T-cell (primary cell): ENCODE data around the gene IZUMO4. TPM values are rescaled to one million over a fixed set of nuclear protein-coding genes. Genes with fewer than 3 reads are reported as not detected.

Source experiments
- ATAC-seq, 4 experiments: fragments of 200-7000 bp in 3 of 4; fragments of 150-1000 bp in 1 of 4; cut with Tn5 transposase; replicated peaks in 1 of 4; 1 replicate in 3 of 4; 2 replicates in 1 of 4; pipeline ENCODE4 v1.10.0; 2021; ENCODE audit warnings: moderate library complexity in 3 of 4, mild to moderate bottlenecking in 2 of 4, moderate number of reproducible peaks in 1 of 4
- CTCF ChIA-PET, 2 donors: fragments of 300-600 bp; sonication (Branson Sonifier 250); formaldehyde crosslinking; loops; one replicate each; lab custom pipeline; 2022; ENCODE audit warnings: antibody characterized with exemption in 2 of 2; lab: Charles Lee
- POLR2A ChIA-PET, 2 donors: fragments of 300-600 bp; sonication (Branson Sonifier 250); formaldehyde crosslinking; loops; one replicate each; lab custom pipeline; 2022; ENCODE audit warnings: antibody characterized with exemption in 2 of 2; lab: Charles Lee
- DNase-seq, 35 experiments: peaks; one replicate each; pipeline versions ENCODE4 v3.0.0 to v3.0.0-alpha.2; 2013 to 2023
- H3K27ac ChIP-seq: one replicate; pipeline ENCODE4 v1.5.1; 2013; ENCODE audit warnings: low read length
- H3K27me3 ChIP-seq, 2 experiments: replicated peaks in 1 of 2; 1 replicate in 1 of 2; 2 replicates in 1 of 2; pipeline versions ENCODE4 v1.6.1 to v1.7.0; 2013; ENCODE audit warnings: low read length in 1 of 2, mixed read lengths in 1 of 2; ENCODE audit not compliant: control insufficient read depth in 2 of 2, insufficient read depth in 2 of 2; ENCODE audit errors: extremely low read depth in 1 of 2
- H3K36me3 ChIP-seq, 2 donors: 1 replicate in 1 of 2; 2 replicates in 1 of 2; pipeline versions ENCODE4 v1.6.1 to v1.7.0; 2013; ENCODE audit warnings: low read length in 1 of 2; ENCODE audit not compliant: control insufficient read depth in 2 of 2, insufficient read depth in 1 of 2; ENCODE audit errors: extremely low read depth in 1 of 2
- H3K4me1 ChIP-seq, 2 experiments: 1 replicate in 1 of 2; 2 replicates in 1 of 2; pipeline versions ENCODE4 v1.6.1 to v1.7.0; 2013; ENCODE audit warnings: low read length in 2 of 2, mixed read lengths in 1 of 2; ENCODE audit not compliant: insufficient read depth in 2 of 2, control insufficient read depth in 1 of 2; ENCODE audit errors: extremely low read depth in 1 of 2
- H3K4me3 ChIP-seq, 2 donors: 1 replicate in 1 of 2; 2 replicates in 1 of 2; pipeline versions ENCODE4 v1.5.1 to v1.7.0; 2013; ENCODE audit warnings: mild to moderate bottlenecking in 2 of 2, low read length in 1 of 2, moderate library complexity in 1 of 2; ENCODE audit not compliant: control insufficient read depth in 1 of 2; ENCODE audit errors: extremely low read depth in 1 of 2
- H3K9me3 ChIP-seq: 2 replicates; pipeline ENCODE4 v1.7.0; 2013
- H3K27ac Mint-ChIP-seq, 2 donors: one replicate each; pipeline ENCODE4 v1.8.0; 2020 to 2021; ENCODE audit warnings: mild to moderate bottlenecking in 2 of 2, mixed read lengths in 2 of 2
- H3K27me3 Mint-ChIP-seq, 2 donors: one replicate each; pipeline ENCODE4 v1.8.0; 2021 to 2022; ENCODE audit warnings: mixed read lengths in 2 of 2
- H3K36me3 Mint-ChIP-seq: one replicate; pipeline ENCODE4 v1.8.0; 2021; ENCODE audit warnings: mixed read lengths
- H3K4me1 Mint-ChIP-seq, 3 donors: one replicate each; pipeline ENCODE4 v1.8.0; 2020 to 2022; ENCODE audit warnings: mixed read lengths in 3 of 3, mild to moderate bottlenecking in 1 of 3
- H3K4me3 Mint-ChIP-seq, 3 donors: one replicate each; pipeline ENCODE4 v1.8.0; 2020 to 2022; ENCODE audit warnings: mild to moderate bottlenecking in 3 of 3, mixed read lengths in 3 of 3, moderate library complexity in 3 of 3
- H3K9me3 Mint-ChIP-seq, 3 donors: one replicate each; pipeline ENCODE4 v1.8.0; 2020 to 2022; ENCODE audit warnings: mixed read lengths in 3 of 3
- WGBS: methylation state at CpG from one replicate; pipeline ENCODE4 v1.1.5; 2013; ENCODE audit warnings: missing lambda C conversion rate; ENCODE audit not compliant: insufficient coverage; 5-methylcytosine and 5-hydroxymethylcytosine counted together
- total RNA-seq, 35 experiments: library from RNA in 6 of 35; stranded (reverse) in 6 of 35; fragments of 120-200 nt in 1 of 35; gene quantifications; one replicate each; pipeline versions ENCODE4 v1.2.1 to v1.2.4 and lab custom pipeline; 2013 to 2026

The IZUMO4 gene
- total RNA-seq, 5 donors from 2014 or later (not counting 1 experiment from before 2014, with no cell fraction given) = 14.0 to 23.5 (median 19.7) TPM

DNA sequence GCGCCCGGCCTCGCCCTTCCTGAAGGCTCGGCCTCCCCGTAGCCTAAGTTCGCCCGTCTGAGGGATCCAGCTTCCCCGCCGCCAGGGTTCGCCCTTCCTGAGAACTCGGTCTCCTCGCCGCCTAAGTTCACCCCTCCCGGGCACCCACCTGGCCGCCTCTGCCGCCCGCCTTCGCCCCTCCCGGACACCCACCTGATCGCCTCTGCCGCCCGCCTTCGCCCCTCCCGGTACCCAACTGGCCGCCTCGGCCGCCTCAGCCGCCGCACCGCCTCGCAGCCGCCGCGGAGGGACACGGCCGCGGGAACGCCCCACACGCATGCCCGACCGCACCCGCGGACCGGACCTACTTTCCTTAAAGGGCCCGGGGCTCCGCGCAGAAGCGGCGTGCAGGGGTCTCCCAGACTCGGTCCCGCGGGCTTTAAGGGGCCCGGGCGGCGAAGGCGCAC, 658 bp upstream of the IZUMO4 start, which contains the start of gene MOB3A:
Gene MOB3A, minus strand, starts transcription at position 293 of the 446 bp plus-strand sequence. CDS start 17,766 bp downstream, outside the sequence.
- peak; percentile 57 to 62 (median 60) for ATAC-seq
- Histone ChIP-seq H3K4me1 (peaks cover 10 to 65% of the 10 kb centered on the region in 2 experiments), H3K36me3 (peaks cover 15 to 20% of the 10 kb centered on the region in 2 donors), H3K9me3 (no peaks in the 10 kb centered on the region), H3K4me3 (peak within 1 kb of the TSS; percentile 73), H3K27ac (peak within 1 kb of the TSS; percentile 67), H3K27me3 (no peaks in the 10 kb centered on the region)
- H3K27me3 Mint-ChIP-seq = no peaks in the 10 kb centered on the region
- peaks cover 25 to 36% (median 34%) of the 10 kb centered on the region in 3 donors for H3K4me1 Mint-ChIP-seq
- H3K9me3 Mint-ChIP-seq = no peaks in the 10 kb centered on the region
- ChIA-PET CTCF (interaction anchor here in 1 of 2 donors (0.7 kb wide), 1 partner anchor 8 kb away, joined by 3 read pairs; no protein-coding TSS in a partner anchor), POLR2A (no interaction called here)
- peak in 26 of 35 experiments; percentile 74 to 92 (median 84) for DNase-seq
- 0% methylated on average over 56 of the region's 56 CpGs for WGBS
- peak within 1 kb of the TSS; percentile 93 to 95 for H3K27ac Mint-ChIP-seq
- H3K36me3 Mint-ChIP-seq = peaks cover 4% of the 10 kb centered on the region
- H3K4me3 Mint-ChIP-seq = peak within 1 kb of the TSS; percentile 94 to 99 (median 96)

DNA sequence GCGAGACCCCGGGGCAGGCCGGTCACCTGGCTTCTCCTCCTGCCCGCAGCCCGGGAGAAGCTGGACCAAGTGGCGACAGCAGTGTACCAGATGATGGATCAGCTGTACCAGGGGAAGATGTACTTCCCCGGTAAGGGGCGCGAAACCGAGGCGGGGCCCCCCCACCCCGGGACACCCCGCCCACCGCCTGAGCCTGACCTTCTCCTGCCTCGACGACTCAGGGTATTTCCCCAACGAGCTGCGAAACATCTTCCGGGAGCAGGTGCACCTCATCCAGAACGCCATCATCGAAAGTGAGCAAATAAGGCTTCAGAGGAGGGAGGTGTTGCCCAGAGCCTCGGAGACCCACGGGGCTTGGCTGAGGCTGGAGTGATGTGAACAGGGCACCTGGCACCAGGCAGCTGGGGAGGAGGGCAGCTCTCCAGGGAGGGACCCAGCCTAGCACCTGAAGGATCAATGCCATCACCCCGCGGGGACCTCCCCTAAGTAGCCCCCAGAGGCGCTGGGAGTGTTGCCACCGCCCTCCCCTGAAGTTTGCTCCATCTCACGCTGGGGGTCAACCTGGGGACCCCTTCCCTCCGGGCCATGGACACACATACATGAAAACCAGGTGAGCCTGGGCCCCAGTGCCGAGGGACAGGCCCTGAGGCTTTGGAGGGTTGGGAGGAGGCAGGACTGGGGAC, 629 bp downstream of the IZUMO4 start:
- H3K4me1 Mint-ChIP-seq = peaks cover 23 to 28% (median 26%) of the 10 kb centered on the region in 3 donors
- DNase-seq (peak in 30 of 35 experiments; percentile 33 to 80 (median 48)), ATAC-seq (peak in 1 of 4 experiments; percentile 8)
- ChIA-PET POLR2A (interaction anchor here in 1 of 2 donors (0.6 kb wide), 1 partner anchor 27 kb away, joined by 3 read pairs; no protein-coding TSS in a partner anchor), CTCF (interaction anchor here in 1 of 2 donors (0.6 to 0.7 kb wide), 2 partner anchors 12 to 45 kb away, joined by 4 to 6 read pairs; no protein-coding TSS in a partner anchor)
- Histone ChIP-seq H3K4me1 (peaks cover 10 to 52% of the 10 kb centered on the region in 2 experiments), H3K4me3 (peak overlapping the region; percentile 61 to 66), H3K27ac (peak overlapping the region; percentile 67), H3K9me3 (no peaks in the 10 kb centered on the region), H3K27me3 (no peaks in the 10 kb centered on the region), H3K36me3 (peaks cover 22 to 28% of the 10 kb centered on the region in 2 donors)
- peak overlapping the region; percentile 81 to 99 (median 86) for H3K4me3 Mint-ChIP-seq
- 3% methylated on average over 11 of the region's 30 CpGs for WGBS
- peaks cover 13% of the 10 kb centered on the region for H3K36me3 Mint-ChIP-seq
- H3K9me3 Mint-ChIP-seq = no peaks in the 10 kb centered on the region
- H3K27me3 Mint-ChIP-seq = no peaks in the 10 kb centered on the region
- H3K27ac Mint-ChIP-seq = peak overlapping the region; percentile 49 to 81

DNA sequence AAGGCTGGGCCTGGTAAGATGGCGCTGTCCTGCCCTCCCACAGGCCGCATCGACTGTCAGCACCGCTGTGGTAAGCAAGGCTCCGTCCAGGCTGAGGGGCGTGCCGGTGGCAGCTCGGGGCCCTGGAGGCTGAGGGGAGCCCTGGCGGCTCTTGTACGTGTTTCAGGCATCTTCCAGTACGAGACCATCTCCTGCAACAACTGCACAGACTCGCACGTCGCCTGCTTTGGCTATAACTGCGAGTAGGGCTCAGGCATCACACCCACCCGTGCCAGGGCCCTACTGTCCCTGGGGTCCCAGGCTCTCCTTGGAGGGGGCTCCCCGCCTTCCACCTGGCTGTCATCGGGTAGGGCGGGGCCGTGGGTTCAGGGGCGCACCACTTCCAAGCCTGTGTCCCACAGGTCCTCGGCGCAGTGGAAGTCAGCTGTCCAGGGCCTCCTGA, 1.2 kb downstream of the IZUMO4 start:
- ChIA-PET CTCF (interaction anchor here in 1 of 2 donors (0.6 kb wide), 1 partner anchor 12 kb away, joined by 4 read pairs; no protein-coding TSS in a partner anchor), POLR2A (no interaction called here)
- DNase-seq = no peak
- H3K4me1 Mint-ChIP-seq = peaks cover 23 to 26% (median 23%) of the 10 kb centered on the region in 3 donors
- no peaks in the 10 kb centered on the region for H3K9me3 Mint-ChIP-seq
- Histone ChIP-seq H3K36me3 (peaks cover 22 to 23% of the 10 kb centered on the region in 2 donors), H3K9me3 (no peaks in the 10 kb centered on the region), H3K4me3 (no peak overlapping the region), H3K27ac (no peak overlapping the region), H3K4me1 (peaks cover 10 to 47% of the 10 kb centered on the region in 2 experiments), H3K27me3 (no peaks in the 10 kb centered on the region)
- ATAC-seq = no peak
- WGBS = 92% methylated on average over 19 of the region's 23 CpGs
- H3K27me3 Mint-ChIP-seq = no peaks in the 10 kb centered on the region
- H3K4me3 Mint-ChIP-seq = peak overlapping the region; percentile 71 to 99 (median 86)
- H3K36me3 Mint-ChIP-seq = peaks cover 13% of the 10 kb centered on the region
- no peak overlapping the region for H3K27ac Mint-ChIP-seq

DNA sequence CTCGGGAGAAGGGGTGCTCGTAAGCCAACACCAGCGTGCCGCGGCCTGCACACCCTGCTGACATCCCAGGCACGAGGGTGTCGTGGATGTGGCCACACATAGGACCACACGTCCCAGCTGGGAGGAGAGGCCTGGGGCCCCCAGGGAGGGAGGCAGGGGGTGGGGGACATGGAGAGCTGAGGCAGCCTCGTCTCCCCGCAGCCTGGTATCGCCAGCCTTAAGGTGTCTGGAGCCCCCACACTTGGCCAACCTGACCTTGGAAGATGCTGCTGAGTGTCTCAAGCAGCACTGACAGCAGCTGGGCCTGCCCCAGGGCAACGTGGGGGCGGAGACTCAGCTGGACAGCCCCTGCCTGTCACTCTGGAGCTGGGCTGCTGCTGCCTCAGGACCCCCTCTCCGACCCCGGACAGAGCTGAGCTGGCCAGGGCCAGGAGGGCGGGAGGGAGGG, 2.4 kb downstream of the IZUMO4 start:
- H3K4me1 Mint-ChIP-seq = peaks cover 14 to 16% (median 15%) of the 10 kb centered on the region in 3 donors
- WGBS = 90% methylated on average over 13 of the region's 16 CpGs
- Histone ChIP-seq H3K4me1 (peaks cover 6 to 35% of the 10 kb centered on the region in 2 experiments), H3K36me3 (peaks cover 14 to 27% of the 10 kb centered on the region in 2 donors), H3K9me3 (no peaks in the 10 kb centered on the region), H3K4me3 (no peak overlapping the region), H3K27me3 (no peaks in the 10 kb centered on the region), H3K27ac (no peak overlapping the region)
- peaks cover 18% of the 10 kb centered on the region for H3K36me3 Mint-ChIP-seq
- H3K27me3 Mint-ChIP-seq = no peaks in the 10 kb centered on the region
- ChIA-PET POLR2A (no interaction called here), CTCF (no interaction called here)
- DNase-seq (no peak), ATAC-seq (no peak)
- H3K4me3 Mint-ChIP-seq = no peak overlapping the region
- H3K27ac Mint-ChIP-seq = no peak overlapping the region
- H3K9me3 Mint-ChIP-seq = no peaks in the 10 kb centered on the region

DNA sequence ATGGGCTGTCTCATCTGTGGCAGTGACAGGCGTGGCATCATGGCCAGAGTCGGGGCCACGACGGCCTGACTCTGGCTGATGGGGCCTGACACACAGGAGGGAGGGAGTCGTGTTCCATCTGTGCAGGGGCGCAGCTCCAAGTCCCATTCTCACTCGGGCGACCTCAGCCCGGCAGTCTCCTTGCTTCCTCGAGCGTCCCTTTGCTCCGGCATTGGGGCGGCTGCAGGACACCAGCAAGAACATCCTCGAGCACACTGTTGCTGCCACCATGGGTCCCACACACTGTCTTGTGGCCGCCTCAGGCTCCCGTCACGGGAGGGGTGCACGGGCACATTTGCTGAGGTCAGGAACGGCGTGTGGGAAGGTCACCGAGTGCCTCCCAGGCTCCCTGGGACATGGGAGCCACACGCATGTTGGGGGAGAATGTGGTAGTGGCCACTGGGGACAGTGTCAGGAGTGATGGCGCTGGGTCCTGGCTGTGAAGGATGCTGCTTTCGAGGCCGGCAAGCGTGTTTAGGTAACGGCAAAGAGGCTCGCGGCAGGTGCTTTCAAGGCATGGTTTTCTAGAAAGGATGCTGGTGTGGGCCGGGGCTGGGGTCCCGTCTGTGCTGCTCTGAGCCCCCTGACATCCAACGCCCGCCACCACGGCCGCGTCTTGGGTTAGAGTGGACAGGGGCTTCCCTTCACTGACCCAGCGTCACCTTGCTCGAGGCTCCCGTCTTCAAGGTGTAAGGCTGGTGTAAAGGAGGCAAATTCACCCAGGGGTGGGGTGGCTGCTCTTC, 3.4 kb downstream of the IZUMO4 start:
- ChIA-PET POLR2A (no interaction called here), CTCF (no interaction called here)
- H3K4me3 Mint-ChIP-seq = no peak overlapping the region
- 96% methylated on average over 30 of the region's 39 CpGs for WGBS
- Histone ChIP-seq H3K27ac (no peak overlapping the region), H3K27me3 (no peaks in the 10 kb centered on the region), H3K9me3 (no peaks in the 10 kb centered on the region), H3K4me1 (peaks cover 4 to 25% of the 10 kb centered on the region in 2 experiments), H3K36me3 (peaks cover 17 to 29% of the 10 kb centered on the region in 2 donors), H3K4me3 (no peak overlapping the region)
- peaks cover 3 to 9% (median 8%) of the 10 kb centered on the region in 3 donors for H3K4me1 Mint-ChIP-seq
- no peaks in the 10 kb centered on the region for H3K27me3 Mint-ChIP-seq
- no peak for DNase-seq
- H3K27ac Mint-ChIP-seq = no peak overlapping the region
- H3K36me3 Mint-ChIP-seq = peaks cover 26% of the 10 kb centered on the region
- peaks cover 0 to under 1% (median under 1%) of the 10 kb centered on the region in 3 donors for H3K9me3 Mint-ChIP-seq
- ATAC-seq = no peak

DNA sequence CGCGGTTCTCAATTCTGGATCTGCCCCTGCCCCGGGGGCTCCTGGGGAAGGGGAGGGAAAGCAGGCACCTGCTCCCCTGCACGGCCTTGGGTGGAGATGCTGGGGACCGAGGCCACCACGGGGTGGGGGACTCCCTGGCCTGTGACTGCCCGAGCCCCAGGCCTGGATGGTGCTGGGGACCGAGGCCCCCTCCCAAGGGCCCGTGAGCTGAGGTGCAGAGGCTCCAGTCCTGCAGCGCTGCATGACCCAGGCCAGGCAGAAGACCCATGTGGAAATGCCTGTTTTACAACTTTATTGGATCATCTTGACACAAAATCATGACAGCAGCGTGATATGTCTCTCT, 4.0 kb downstream of the IZUMO4 start:
- POLR2A ChIA-PET = no interaction called here
- no peaks in the 10 kb centered on the region for H3K27me3 ChIP-seq
- Mint-ChIP-seq H3K27ac (no peak overlapping the region), H3K36me3 (peaks cover 32% of the 10 kb centered on the region), H3K9me3 (peaks cover 0 to 6% (median 2%) of the 10 kb centered on the region in 3 donors), H3K4me1 (peaks cover 0 to 9% (median 5%) of the 10 kb centered on the region in 3 donors), H3K27me3 (no peaks in the 10 kb centered on the region), H3K4me3 (no peak overlapping the region)
- H3K27ac ChIP-seq = no peak overlapping the region
- peaks cover 19 to 35% of the 10 kb centered on the region in 2 donors for H3K36me3 ChIP-seq
- peaks cover 2 to 21% of the 10 kb centered on the region in 2 experiments for H3K4me1 ChIP-seq
- ATAC-seq (no peak), DNase-seq (no peak)
- CTCF ChIA-PET = no interaction called here
- H3K9me3 ChIP-seq = no peaks in the 10 kb centered on the region
- WGBS = 97% methylated on average over 9 of the region's 11 CpGs
- H3K4me3 ChIP-seq = no peak overlapping the region
